Erythroblast (primary cell): ENCODE measurements around the gene TCEA3.

Source experiments
- GATA1 ChIP-seq: IDR thresholded peaks from 2 replicates; pipeline ENCODE4 v1.6.1; 2011; ENCODE audit warnings: low read depth, mild to moderate bottlenecking, control low read depth, low read length, moderate library complexity
- POLR2A ChIP-seq: IDR thresholded peaks from 2 replicates; pipeline ENCODE4 v1.6.1; 2011; ENCODE audit warnings: mild to moderate bottlenecking, low read length

- TF ChIP-seq POLR2A (no peak), GATA1 (no peak)
Observed at GRCh38 chr1:23395154-23395724, 29.3 kb downstream of the TCEA3 start.
